Mesendoderm (in vitro differentiated cells): ENCODE results near the gene ZNF282.

Source experiments
- DNase-seq: peaks from one replicate; pipeline ENCODE4 v3.0.0; 2013
- H2AK5ac ChIP-seq: 2 replicates; pipeline ENCODE4 v1.6.1; 2013; ENCODE audit warnings: low read length, inconsistent platforms
- H2BK120ac ChIP-seq: 2 replicates; pipeline ENCODE4 v1.6.1; 2013; ENCODE audit warnings: low read depth, mild to moderate bottlenecking, low read length, moderate library complexity, mixed read lengths
- H2BK15ac ChIP-seq: replicated peaks from 2 replicates; pipeline ENCODE4 v1.6.1; 2013; ENCODE audit warnings: low read depth, mild to moderate bottlenecking, moderate library complexity
- H2BK5ac ChIP-seq: 2 replicates; pipeline ENCODE4 v1.6.1; 2013; ENCODE audit warnings: low read length, inconsistent platforms
- H3K18ac ChIP-seq: 2 replicates; pipeline ENCODE4 v1.6.1; 2013; ENCODE audit warnings: mild to moderate bottlenecking, low read length, mixed read lengths
- H3K23ac ChIP-seq: one replicate; pipeline ENCODE4 v1.6.1; 2013; ENCODE audit warnings: low read length
- H3K27ac ChIP-seq: 2 replicates; pipeline ENCODE4 v1.5.1; 2013; ENCODE audit warnings: low read depth, mild to moderate bottlenecking, inconsistent platforms, low read length, moderate library complexity
- H3K27me3 ChIP-seq: 2 replicates; pipeline ENCODE4 v1.6.1; 2013; ENCODE audit warnings: low read length, control low read depth, mild to moderate bottlenecking, inconsistent platforms; ENCODE audit not compliant: insufficient read depth, poor library complexity
- H3K36me3 ChIP-seq: 2 replicates; pipeline ENCODE4 v1.6.1; 2013; ENCODE audit warnings: low read length, inconsistent platforms; ENCODE audit not compliant: control insufficient read depth, insufficient read depth
- H3K4ac ChIP-seq: one replicate; pipeline ENCODE4 v1.6.1; 2013; ENCODE audit warnings: low read depth, mild to moderate bottlenecking, low read length, moderate library complexity
- H3K4me1 ChIP-seq: 2 replicates; pipeline ENCODE4 v1.6.1; 2013; ENCODE audit warnings: low read depth, low read length, inconsistent platforms; ENCODE audit not compliant: control insufficient read depth
- H3K4me2 ChIP-seq: 2 replicates; pipeline ENCODE4 v1.6.1; 2013; ENCODE audit warnings: low read length
- H3K4me3 ChIP-seq: 2 replicates; pipeline ENCODE4 v1.5.1; 2013; ENCODE audit warnings: mild to moderate bottlenecking, low read length
- H3K56ac ChIP-seq: one replicate; pipeline ENCODE4 v1.6.1; 2013; ENCODE audit warnings: low read length
- H3K79me1 ChIP-seq: 2 replicates; pipeline ENCODE4 v1.6.1; 2013; ENCODE audit warnings: low read length, inconsistent platforms
- H3K79me2 ChIP-seq: 2 replicates; pipeline ENCODE4 v1.6.1; 2013; ENCODE audit warnings: mild to moderate bottlenecking, low read length; ENCODE audit not compliant: control insufficient read depth, insufficient read depth
- H3K9ac ChIP-seq: 2 replicates; pipeline ENCODE4 v1.6.1; 2013; ENCODE audit warnings: low read length, inconsistent platforms
- H4K5ac ChIP-seq: one replicate; pipeline ENCODE4 v1.6.1; 2013; ENCODE audit warnings: low read length
- H4K8ac ChIP-seq: one replicate; pipeline ENCODE4 v1.6.1; 2013; ENCODE audit warnings: low read depth, mild to moderate bottlenecking, control low read depth, low read length, moderate library complexity
- WGBS: extraction: QIAGEN DNeasy Blood & Tissue Kit; methylation state at CpG from one replicate; pipeline ENCODE4 v1.1.7; 2013; ENCODE audit warnings: low lambda C conversion rate, missing lambda C conversion rate; ENCODE audit not compliant: insufficient coverage; ENCODE audit errors: extremely low coverage; 5-methylcytosine and 5-hydroxymethylcytosine counted together

The ZNF282 gene

GRCh38 chr7:149184274-149184673 is 11.1 kb upstream of the ZNF282 start:
- no peaks in the 10 kb centered on the region for H3K4me1 ChIP-seq
- no peak overlapping the region for H3K18ac ChIP-seq
- no peak overlapping the region for H4K8ac ChIP-seq
- no CpG with 5 or more reads among the region's 6 CpGs for WGBS
- no peak overlapping the region for H3K4me3 ChIP-seq
- H3K79me2 ChIP-seq = no peaks in the 10 kb centered on the region
- no peak overlapping the region for H3K27ac ChIP-seq
- no peaks in the 10 kb centered on the region for H3K27me3 ChIP-seq
- H2BK5ac ChIP-seq = no peak overlapping the region
- H3K56ac ChIP-seq = no peak overlapping the region
- H3K36me3 ChIP-seq = peaks cover 3% of the 10 kb centered on the region
- H3K79me1 ChIP-seq = no peaks in the 10 kb centered on the region
- H3K4me2 ChIP-seq = no peak overlapping the region
- H2BK15ac ChIP-seq = no peak overlapping the region
- no peak overlapping the region for H3K9ac ChIP-seq
- H2BK120ac ChIP-seq = no peak overlapping the region
- no peak overlapping the region for H4K5ac ChIP-seq
- H3K23ac ChIP-seq = no peak overlapping the region
- no peak for DNase-seq
- H2AK5ac ChIP-seq = no peak overlapping the region
- no peak overlapping the region for H3K4ac ChIP-seq

- Histone ChIP-seq H3K79me1 (no peaks in the 10 kb centered on the region), H2BK15ac (no peak overlapping the region), H3K4ac (no peak overlapping the region), H3K23ac (no peak overlapping the region), H2BK5ac (no peak overlapping the region), H3K18ac (no peak overlapping the region), H3K56ac (no peak overlapping the region), H3K4me1 (no peaks in the 10 kb centered on the region), H4K5ac (no peak overlapping the region), H3K4me2 (no peak overlapping the region), H2AK5ac (no peak overlapping the region), H3K36me3 (no peaks in the 10 kb centered on the region), H3K79me2 (no peaks in the 10 kb centered on the region), H3K9ac (no peak overlapping the region), H3K27me3 (no peaks in the 10 kb centered on the region), H3K4me3 (no peak overlapping the region), H4K8ac (peak overlapping the region; percentile 28), H3K27ac (no peak overlapping the region), H2BK120ac (peak overlapping the region; percentile 61)
- no CpG with 5 or more reads among the region's 2 CpGs for WGBS
- no peak for DNase-seq
Measured at GRCh38 chr7:149188213-149188612, 7.1 kb upstream of the ZNF282 start.

DNA sequence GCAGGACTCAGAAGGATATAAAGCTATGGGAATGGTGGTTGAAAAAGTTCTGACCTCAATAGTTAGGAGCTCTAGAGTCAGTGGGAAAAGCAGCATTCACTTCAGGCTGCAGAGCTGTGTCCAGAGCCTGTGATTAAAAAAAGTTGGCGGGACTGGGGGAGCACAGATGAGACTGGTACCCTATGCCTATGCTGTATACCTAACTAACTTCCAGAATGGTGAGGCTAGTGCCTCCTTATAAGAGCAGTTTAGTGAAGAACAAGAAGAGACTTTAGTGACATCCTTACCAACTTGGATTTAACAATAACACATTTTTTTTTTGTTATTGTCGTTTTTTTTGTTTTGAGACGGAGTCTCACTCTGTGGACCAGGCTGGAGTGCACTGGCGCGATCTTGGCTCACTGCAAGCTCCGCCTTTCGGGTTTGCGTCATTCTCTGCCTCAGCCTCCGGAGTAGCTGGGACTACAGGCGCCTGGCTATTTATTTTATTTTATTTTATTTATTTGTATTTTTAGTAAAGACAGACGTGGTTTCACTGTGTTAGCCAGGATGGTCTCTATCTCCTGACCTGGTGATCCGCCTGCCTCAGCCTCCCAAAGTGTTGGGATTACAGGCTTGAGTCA is 6.6 kb upstream of the ZNF282 start:
- H3K4me1 ChIP-seq = no peaks in the 10 kb centered on the region

DNA sequence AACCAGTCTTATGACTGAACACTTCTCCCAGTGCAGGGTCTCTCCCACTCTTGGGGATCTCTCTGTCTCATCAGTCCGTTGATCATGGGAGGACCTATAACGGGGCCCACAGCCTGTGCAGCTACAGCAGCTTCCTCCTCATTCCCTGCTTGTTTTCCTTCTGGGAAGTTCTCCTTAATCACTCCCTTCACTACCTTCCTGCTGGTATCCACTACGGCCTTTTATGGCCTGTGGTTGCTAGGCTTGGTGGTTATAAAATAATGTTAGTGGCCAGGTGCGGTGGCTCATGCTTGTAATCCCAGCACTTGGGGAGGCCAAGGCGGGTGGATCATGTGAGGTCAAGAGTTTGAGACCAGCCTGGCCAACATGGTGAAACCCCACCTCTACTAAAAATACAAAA is 3.5 kb upstream of the ZNF282 start:
- no peaks in the 10 kb centered on the region for H3K4me1 ChIP-seq
- H3K27me3 ChIP-seq = no peaks in the 10 kb centered on the region
- peaks cover 3% of the 10 kb centered on the region for H3K79me1 ChIP-seq
- no peak overlapping the region for H2BK120ac ChIP-seq
- no peak overlapping the region for H3K4ac ChIP-seq
- no peak overlapping the region for H3K9ac ChIP-seq
- no peak overlapping the region for H2AK5ac ChIP-seq
- no peak overlapping the region for H4K5ac ChIP-seq
- H3K4me3 ChIP-seq = no peak overlapping the region
- no CpG with 5 or more reads among the region's 5 CpGs for WGBS
- H3K18ac ChIP-seq = no peak overlapping the region
- no peak for DNase-seq
- H3K27ac ChIP-seq = no peak overlapping the region
- no peak overlapping the region for H3K23ac ChIP-seq
- no peaks in the 10 kb centered on the region for H3K36me3 ChIP-seq
- H3K56ac ChIP-seq = no peak overlapping the region
- no peak overlapping the region for H2BK5ac ChIP-seq
- H4K8ac ChIP-seq = no peak overlapping the region
- no peak overlapping the region for H2BK15ac ChIP-seq
- H3K79me2 ChIP-seq = peaks cover 13% of the 10 kb centered on the region
- no peak overlapping the region for H3K4me2 ChIP-seq

More for the DNA sequence above, 6.6 kb upstream of the ZNF282 start:
- H3K79me1 ChIP-seq = no peaks in the 10 kb centered on the region
- H2AK5ac ChIP-seq = no peak overlapping the region
- no peak for DNase-seq
- peak overlapping the region; percentile 61 for H2BK120ac ChIP-seq
- no peak overlapping the region for H3K4me2 ChIP-seq
- WGBS = no CpG with 5 or more reads among the region's 12 CpGs
- no peak overlapping the region for H3K9ac ChIP-seq
- H3K4me3 ChIP-seq = no peak overlapping the region
- no peak overlapping the region for H3K56ac ChIP-seq
- no peak overlapping the region for H2BK5ac ChIP-seq
- no peaks in the 10 kb centered on the region for H3K79me2 ChIP-seq
- H3K27ac ChIP-seq = no peak overlapping the region
- H3K27me3 ChIP-seq = no peaks in the 10 kb centered on the region
- no peak overlapping the region for H4K5ac ChIP-seq
- H2BK15ac ChIP-seq = no peak overlapping the region
- peak overlapping the region; percentile 28 for H4K8ac ChIP-seq
- no peaks in the 10 kb centered on the region for H3K36me3 ChIP-seq
- no peak overlapping the region for H3K23ac ChIP-seq
- no peak overlapping the region for H3K4ac ChIP-seq
- no peak overlapping the region for H3K18ac ChIP-seq

DNA sequence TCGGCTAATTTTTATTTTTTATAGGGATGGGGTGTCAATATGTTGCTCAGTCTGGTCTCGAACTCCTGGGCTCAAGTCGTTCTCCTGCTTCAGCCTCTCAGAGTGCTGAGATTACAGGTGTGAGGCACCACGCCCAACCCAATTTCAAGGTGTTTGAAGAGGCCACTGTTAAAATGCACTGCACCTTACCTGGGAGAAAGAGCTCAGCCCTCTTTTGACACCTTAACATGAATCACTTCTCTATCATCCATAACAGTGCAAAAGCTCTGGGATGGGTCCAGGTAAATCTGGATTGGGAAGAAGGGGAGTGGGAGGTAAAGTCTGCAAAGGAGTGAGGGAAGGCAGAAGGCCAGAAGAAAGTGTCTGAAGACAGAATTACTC is 557 bp upstream of the ZNF282 start:
- H3K36me3 ChIP-seq = peaks cover 7% of the 10 kb centered on the region
- H3K18ac ChIP-seq = no peak overlapping the region
- WGBS = no CpG with 5 or more reads among the region's 4 CpGs
- H2BK5ac ChIP-seq = no peak overlapping the region
- H3K4me2 ChIP-seq = peak overlapping the region; percentile 83
- peaks cover 16% of the 10 kb centered on the region for H3K79me1 ChIP-seq
- no peaks in the 10 kb centered on the region for H3K27me3 ChIP-seq
- peak; percentile 18 for DNase-seq
- H3K23ac ChIP-seq = no peak overlapping the region
- no peak overlapping the region for H4K5ac ChIP-seq
- H3K56ac ChIP-seq = peak overlapping the region; percentile 83
- peak overlapping the region; percentile 50 for H3K9ac ChIP-seq
- no peak overlapping the region for H3K27ac ChIP-seq
- H3K4me1 ChIP-seq = no peaks in the 10 kb centered on the region
- no peak overlapping the region for H2BK120ac ChIP-seq
- no peak overlapping the region for H2AK5ac ChIP-seq
- H3K4ac ChIP-seq = no peak overlapping the region
- no peak overlapping the region for H3K4me3 ChIP-seq
- no peak overlapping the region for H4K8ac ChIP-seq
- no peak overlapping the region for H2BK15ac ChIP-seq
- peaks cover 22% of the 10 kb centered on the region for H3K79me2 ChIP-seq

GRCh38 chr7:149196151-149196704 is 882 bp downstream of the ZNF282 start:
- Histone ChIP-seq H4K8ac (peak overlapping the region; percentile 16), H3K4ac (peak overlapping the region; percentile 88), H3K27me3 (no peaks in the 10 kb centered on the region), H3K56ac (peak overlapping the region; percentile 99), H3K18ac (peak overlapping the region; percentile 85), H3K27ac (peak overlapping the region; percentile 95), H3K4me1 (no peaks in the 10 kb centered on the region), H3K79me2 (peaks cover 22% of the 10 kb centered on the region), H3K36me3 (peaks cover 14% of the 10 kb centered on the region), H3K79me1 (peaks cover 17% of the 10 kb centered on the region), H2AK5ac (no peak overlapping the region), H4K5ac (no peak overlapping the region), H3K23ac (no peak overlapping the region), H2BK120ac (no peak overlapping the region), H3K4me2 (peak overlapping the region; percentile 19), H3K4me3 (peak overlapping the region; percentile 95), H2BK5ac (no peak overlapping the region), H2BK15ac (no peak overlapping the region), H3K9ac (peak overlapping the region; percentile 94)
- peak; percentile 52 for DNase-seq
- WGBS = no CpG with 5 or more reads among the region's 17 CpGs
